ENCODE results near the gene RUFY4. TPM values are rescaled to one million over a fixed set of nuclear protein-coding genes. Genes with fewer than 3 reads are reported as not detected.

RUFY4 gene
- total RNA-seq, 2 donors from 2014 or later: 0.12 TPM; not detected in 1

DNA sequence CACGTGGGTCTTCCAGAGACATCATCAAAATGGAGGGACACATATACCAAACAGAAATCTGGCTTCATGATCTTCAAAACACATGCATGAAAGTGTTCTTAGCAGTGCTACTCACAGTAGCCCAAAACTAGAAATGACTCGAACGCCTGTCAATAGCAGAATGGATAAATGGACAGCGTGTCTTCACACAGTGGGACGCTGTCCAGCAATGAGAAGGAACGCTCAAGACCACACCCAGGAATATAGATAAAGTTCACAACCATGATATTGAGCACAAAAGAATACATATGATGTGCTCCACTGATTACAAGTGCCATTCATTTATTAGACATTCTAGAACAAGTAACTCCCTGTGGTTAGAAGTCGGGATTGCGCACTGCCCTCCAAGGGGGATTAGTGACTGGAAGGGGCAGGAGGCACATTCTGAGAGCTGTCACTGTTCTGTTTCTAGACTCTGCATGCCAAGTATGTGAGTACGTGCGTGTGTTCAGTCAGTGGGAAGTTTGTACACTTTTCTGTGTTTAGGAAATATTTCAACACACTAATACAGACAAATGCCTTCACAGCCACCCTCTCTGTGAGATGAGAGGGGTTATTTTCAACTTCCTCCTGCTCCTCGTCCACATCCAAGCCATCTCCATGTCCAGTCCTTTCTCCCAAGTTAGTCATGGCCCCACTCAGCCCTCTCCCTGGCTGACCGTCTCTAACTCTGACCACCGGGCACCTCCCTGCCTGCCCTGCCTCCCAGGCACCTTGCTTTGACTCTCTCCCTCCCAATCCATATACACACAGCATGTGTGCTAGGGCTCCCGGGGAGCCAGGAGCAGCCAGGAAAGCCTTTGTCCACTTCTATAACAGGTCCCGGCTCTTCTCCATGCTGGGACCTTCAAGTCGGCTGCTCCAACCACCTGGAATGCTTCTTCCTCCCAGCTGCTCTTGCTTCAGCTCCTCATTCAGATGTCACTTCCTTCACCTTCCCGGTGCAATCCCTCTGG is 39.4 kb upstream of the RUFY4 start:
- no peak overlapping the region for H3K27ac ChIP-seq
- TF ChIP-seq, protein P1, sequence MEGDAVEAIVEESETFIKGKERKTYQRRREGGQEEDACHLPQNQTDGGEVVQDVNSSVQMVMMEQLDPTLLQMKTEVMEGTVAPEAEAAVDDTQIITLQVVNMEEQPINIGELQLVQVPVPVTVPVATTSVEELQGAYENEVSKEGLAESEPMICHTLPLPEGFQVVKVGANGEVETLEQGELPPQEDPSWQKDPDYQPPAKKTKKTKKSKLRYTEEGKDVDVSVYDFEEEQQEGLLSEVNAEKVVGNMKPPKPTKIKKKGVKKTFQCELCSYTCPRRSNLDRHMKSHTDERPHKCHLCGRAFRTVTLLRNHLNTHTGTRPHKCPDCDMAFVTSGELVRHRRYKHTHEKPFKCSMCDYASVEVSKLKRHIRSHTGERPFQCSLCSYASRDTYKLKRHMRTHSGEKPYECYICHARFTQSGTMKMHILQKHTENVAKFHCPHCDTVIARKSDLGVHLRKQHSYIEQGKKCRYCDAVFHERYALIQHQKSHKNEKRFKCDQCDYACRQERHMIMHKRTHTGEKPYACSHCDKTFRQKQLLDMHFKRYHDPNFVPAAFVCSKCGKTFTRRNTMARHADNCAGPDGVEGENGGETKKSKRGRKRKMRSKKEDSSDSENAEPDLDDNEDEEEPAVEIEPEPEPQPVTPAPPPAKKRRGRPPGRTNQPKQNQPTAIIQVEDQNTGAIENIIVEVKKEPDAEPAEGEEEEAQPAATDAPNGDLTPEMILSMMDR (IDR thresholded peaks at IDR 0.05): no peak
- peaks cover 0 to 50% of the 10 kb centered on the region in 2 donors for H3K4me1 ChIP-seq
- H3K36me3 ChIP-seq: no peaks in the 10 kb centered on the region
- peak; percentile 57 for DNase-seq (ENCODE audit: low spot score)
- no peak overlapping the region for H3K4me3 ChIP-seq
- H3K9me3 ChIP-seq: no peaks in the 10 kb centered on the region
- H3K27me3 ChIP-seq: no peaks in the 10 kb centered on the region

DNA sequence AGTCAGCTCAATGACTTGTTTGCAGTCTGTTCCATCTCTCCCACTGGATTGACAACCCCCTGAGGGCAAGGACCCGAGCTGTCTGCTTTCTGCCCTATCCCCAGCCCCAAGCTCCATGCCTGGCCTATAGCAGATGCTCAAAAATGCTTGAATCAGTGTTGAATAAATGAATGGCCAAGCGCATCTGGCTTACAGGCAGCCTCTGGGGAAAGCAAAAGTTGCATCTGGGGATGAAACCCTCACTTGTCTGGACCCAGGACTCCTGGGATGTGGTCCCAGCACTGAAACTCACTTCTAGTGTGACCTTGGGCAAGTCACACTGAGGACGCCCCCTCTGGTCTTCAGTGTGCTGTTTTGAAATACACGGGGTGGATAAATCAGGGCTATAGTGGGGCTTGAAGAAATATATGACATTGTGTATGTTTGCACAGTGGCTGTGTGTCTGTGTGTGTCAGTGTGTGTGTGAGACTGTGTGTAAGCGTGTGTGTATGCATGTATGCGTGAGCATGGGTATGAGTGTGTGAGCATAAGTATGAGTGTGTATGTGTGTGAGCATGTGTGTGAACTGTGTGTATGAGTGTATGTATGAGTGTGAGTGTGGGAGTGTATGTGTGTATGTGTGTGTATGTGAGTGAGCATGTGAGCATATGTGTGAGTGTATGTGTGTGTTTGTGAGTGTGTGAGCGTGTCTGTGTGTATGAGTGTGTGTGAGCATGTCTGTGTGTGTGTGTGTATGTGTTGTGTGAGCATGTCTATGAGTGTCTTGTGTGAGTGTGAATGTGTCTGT is 38.5 kb upstream of the RUFY4 start:
- H3K27ac ChIP-seq: no peak overlapping the region
- H3K4me3 ChIP-seq: no peak overlapping the region
- H3K9me3 ChIP-seq: no peaks in the 10 kb centered on the region
- H3K27me3 ChIP-seq: no peaks in the 10 kb centered on the region
- peaks cover 0 to 47% of the 10 kb centered on the region in 2 donors for H3K4me1 ChIP-seq
- no peaks in the 10 kb centered on the region for H3K36me3 ChIP-seq
- peak; percentile 54 for DNase-seq (ENCODE audit: low spot score)
- TF ChIP-seq, protein P1 (IDR thresholded peaks at IDR 0.05): no peak

DNA sequence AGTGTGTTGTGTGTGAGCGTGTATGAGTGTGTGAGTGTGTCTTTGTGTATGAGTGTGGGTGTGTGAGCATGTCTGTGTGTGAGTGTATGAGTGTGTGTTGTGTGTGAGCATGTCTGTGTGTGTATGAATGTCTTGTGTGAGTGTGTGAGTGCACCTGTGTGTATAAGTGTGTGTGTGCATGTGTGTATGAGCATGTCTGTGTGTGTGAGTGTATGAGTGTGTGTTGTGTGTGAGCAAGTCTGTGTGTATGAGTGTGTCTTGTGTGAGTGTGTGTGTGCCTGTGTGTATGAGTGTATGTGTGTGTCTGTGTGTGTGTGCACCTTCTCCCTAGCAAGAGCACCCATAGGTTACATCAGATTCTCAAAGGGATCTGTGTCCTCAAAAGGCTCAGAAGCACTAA is 37.8 kb upstream of the RUFY4 start:
- no peak overlapping the region for H3K27ac ChIP-seq
- TF ChIP-seq, protein P1 (IDR thresholded peaks at IDR 0.05): no peak
- no peaks in the 10 kb centered on the region for H3K36me3 ChIP-seq
- H3K9me3 ChIP-seq: no peaks in the 10 kb centered on the region
- peaks cover 0 to 43% of the 10 kb centered on the region in 2 donors for H3K4me1 ChIP-seq
- H3K4me3 ChIP-seq: no peak overlapping the region
- no peaks in the 10 kb centered on the region for H3K27me3 ChIP-seq
- DNase-seq (ENCODE audit: low spot score): no peak

DNA sequence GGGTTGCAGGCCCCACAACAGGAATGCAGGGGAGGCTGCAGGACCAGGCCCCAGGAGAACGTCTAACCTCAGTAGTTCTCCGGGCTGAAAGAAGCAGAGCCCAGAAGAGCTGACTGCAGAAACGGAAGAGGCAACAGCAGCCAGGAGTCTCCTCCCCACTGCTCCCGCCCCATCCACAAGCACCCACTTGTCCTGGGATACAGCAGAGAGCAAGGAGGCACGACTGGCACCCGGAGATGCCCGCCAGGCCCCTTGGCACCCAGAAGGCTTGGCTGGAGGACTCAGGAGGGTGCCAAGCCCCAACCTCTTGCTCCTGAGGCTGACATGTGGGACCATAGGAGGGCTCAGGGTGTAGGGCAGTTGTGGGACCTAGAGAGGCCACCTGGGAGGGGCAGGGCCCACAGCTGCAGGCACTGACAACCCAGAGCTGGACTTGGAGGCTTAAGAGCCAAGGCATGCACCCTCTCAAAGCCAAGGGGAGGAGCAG is 37.2 kb upstream of the RUFY4 start:
- no peaks in the 10 kb centered on the region for H3K9me3 ChIP-seq
- H3K36me3 ChIP-seq: no peaks in the 10 kb centered on the region
- H3K27me3 ChIP-seq: no peaks in the 10 kb centered on the region
- H3K27ac ChIP-seq: no peak overlapping the region
- no peak overlapping the region for H3K4me3 ChIP-seq
- TF ChIP-seq, protein P1 (IDR thresholded peaks at IDR 0.05): no peak
- H3K4me1 ChIP-seq: peaks cover 0 to 38% of the 10 kb centered on the region in 2 donors
- DNase-seq (ENCODE audit: low spot score): peak; percentile 53

DNA sequence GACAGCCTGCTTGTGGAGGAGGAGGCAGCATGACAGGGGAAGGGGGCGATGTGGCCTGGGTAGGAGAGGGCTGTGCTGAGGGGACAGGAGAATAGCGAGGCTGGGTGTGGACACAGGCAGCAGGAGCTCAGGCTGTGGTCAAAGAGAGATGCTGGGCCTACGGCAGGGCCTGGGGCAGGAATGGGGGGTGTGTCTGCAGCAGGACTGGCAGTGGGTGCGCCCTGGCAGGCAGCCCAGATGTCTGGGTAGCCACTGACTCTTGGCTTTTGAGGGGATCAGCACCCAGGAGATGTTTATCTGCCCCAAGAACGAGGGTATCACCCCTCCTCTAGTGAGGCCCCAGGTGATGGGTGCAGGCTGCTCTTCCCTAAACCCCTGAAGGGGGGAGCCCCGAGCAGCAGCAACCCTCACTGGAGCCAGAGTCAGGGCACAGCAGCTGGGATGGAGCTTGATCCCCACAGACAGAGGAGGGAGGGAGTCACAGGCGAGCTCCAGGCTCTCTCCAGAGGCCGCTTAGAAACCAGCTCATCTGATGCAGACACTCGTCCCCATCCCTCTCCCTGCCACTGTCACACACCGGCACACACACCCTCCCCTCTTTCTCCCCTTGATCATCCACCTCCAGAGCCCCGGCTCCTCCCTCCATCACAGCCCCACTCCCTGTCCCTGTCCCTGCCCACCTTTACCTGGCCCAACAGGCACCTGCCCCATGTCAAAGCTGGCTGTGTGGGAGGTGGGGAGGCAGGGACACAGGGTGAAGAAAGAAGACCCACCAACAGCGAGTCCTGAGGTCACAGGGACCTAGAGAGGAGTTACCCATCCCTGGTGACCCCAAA is 36.5 kb upstream of the RUFY4 start:
- H3K27ac ChIP-seq: no peak overlapping the region
- DNase-seq (ENCODE audit: low spot score): peak; percentile 55
- H3K9me3 ChIP-seq: no peaks in the 10 kb centered on the region
- no peaks in the 10 kb centered on the region for H3K27me3 ChIP-seq
- TF ChIP-seq, protein P1 (IDR thresholded peaks at IDR 0.05): no peak
- peaks cover 0 to 35% of the 10 kb centered on the region in 2 donors for H3K4me1 ChIP-seq
- no peaks in the 10 kb centered on the region for H3K36me3 ChIP-seq
- no peak overlapping the region for H3K4me3 ChIP-seq
